HepG2 (cell line): ENCODE measurements around the gene LIPH. TPM values are rescaled to one million over a fixed set of nuclear protein-coding genes. Genes with fewer than 3 reads are reported as not detected.

Source experiments
- ATAC-seq: fragments of 200-7000 bp; cut with Tn5 transposase; 3 replicates; pipeline ENCODE4 v1.9.1; 2020; ENCODE audit warnings: mild to moderate bottlenecking, moderate library complexity
- BruUV-seq: library from RNA; stranded (reverse); fragments of 400-500 nt; replicated peaks from 2 replicates; lab custom pipeline; 2021; lab: Mats Ljungman, UMichigan
- CTCF ChIA-PET: fragments of 300-600 bp; formaldehyde crosslinking; extraction: SDS; loops from one replicate; lab custom pipeline; 2021; ENCODE audit warnings: low total read pairs, inconsistent platforms, low intra/inter-chr PET ratio; lab: Yijun Ruan, JAX
- POLR2A ChIA-PET: fragments of 350-600 bp; sonication (Branson Sonifier 250); formaldehyde crosslinking; loops from one replicate; lab custom pipeline; 2020; ENCODE audit warnings: antibody characterized with exemption, inconsistent platforms; lab: Yijun Ruan, JAX
- DNase-seq: peaks from one replicate; pipeline ENCODE4 v3.0.0-alpha.2; 2015; ENCODE audit warnings: low spot score
- FAIRE-seq: peaks from 3 replicates; lab custom pipeline; 2011; peaks lifted over from hg19 to GRCh38; lab: Jason Lieb, UNC
- H2AFZ ChIP-seq: one replicate; pipeline ENCODE4 v1.6.1; 2011; ENCODE audit warnings: low read length, inconsistent platforms
- H3K27ac ChIP-seq: fragments of 300-600 bp; 3 replicates; pipeline ENCODE4 v1.8.0; 2011; ENCODE audit warnings: mixed run types, mild to moderate bottlenecking, mixed read lengths, low read length, inconsistent platforms; ENCODE audit not compliant: insufficient read depth; ENCODE audit errors: extremely low read length
- H3K27me3 ChIP-seq, 2 experiments: fragments of 200-600 bp in 1 of 2; 2 replicates in 1 of 2; 3 replicates in 1 of 2; pipeline versions ENCODE4 v1.6.0 to v1.8.0; 2011; ENCODE audit warnings: low read length in 2 of 2, mild to moderate bottlenecking in 2 of 2, moderate library complexity in 2 of 2, inconsistent platforms in 1 of 2; ENCODE audit not compliant: insufficient read depth in 2 of 2, control insufficient read depth in 1 of 2
- H3K36me3 ChIP-seq, 2 experiments: fragments of 200-600 bp in 1 of 2; replicated peaks in 1 of 2; 2 replicates in 1 of 2; 3 replicates in 1 of 2; pipeline versions ENCODE4 v1.5.1 to v1.8.0; 2011; ENCODE audit warnings: low read length in 2 of 2, inconsistent platforms in 1 of 2; ENCODE audit not compliant: insufficient read depth in 2 of 2, control insufficient read depth in 1 of 2
- H3K4me1 ChIP-seq: 2 replicates; pipeline ENCODE4 v1.5.1; 2012; ENCODE audit warnings: low read length, inconsistent platforms; ENCODE audit not compliant: insufficient read depth
- H3K4me2 ChIP-seq: 2 replicates; pipeline ENCODE4 v1.6.0; 2011; ENCODE audit warnings: low read depth, low read length, inconsistent platforms
- H3K4me3 ChIP-seq, 3 experiments: fragments of 200-600 bp in 1 of 3; sonication (generic), shearing (Covaris generic) in 1 of 3; replicated peaks in 1 of 3; 2 replicates each; pipeline ENCODE4 v1.5.1; 2011 to 2016; ENCODE audit warnings: low read length in 3 of 3, inconsistent platforms in 2 of 3, low read depth in 2 of 3, mild to moderate bottlenecking in 2 of 3, control low read depth in 1 of 3, mixed read lengths in 1 of 3; ENCODE audit not compliant: insufficient read depth in 1 of 3
- H3K79me2 ChIP-seq: one replicate; pipeline ENCODE4 v1.6.1; 2011; ENCODE audit warnings: low read length, inconsistent platforms; ENCODE audit not compliant: insufficient read depth
- H3K9ac ChIP-seq: 2 replicates; pipeline ENCODE4 v1.6.0; 2011; ENCODE audit warnings: mild to moderate bottlenecking, low read depth, low read length, inconsistent platforms; ENCODE audit not compliant: insufficient read depth
- H3K9me3 ChIP-seq: 2 replicates; pipeline ENCODE4 v1.5.1; 2012; ENCODE audit warnings: mild to moderate bottlenecking, low read length
- H4K20me1 ChIP-seq: 2 replicates; pipeline ENCODE4 v1.6.0; 2011; ENCODE audit warnings: inconsistent platforms, mild to moderate bottlenecking, low read length, moderate library complexity; ENCODE audit not compliant: insufficient read depth
- AKAP8 ChIP-seq: sonication (generic); formaldehyde crosslinking; IDR thresholded peaks from 2 replicates; pipeline ENCODE4 v1.5.1; 2020; ENCODE audit warnings: mild to moderate bottlenecking, missing genetic modification reagents
- ATF5 ChIP-seq: sonication (generic); formaldehyde crosslinking; IDR thresholded peaks from 2 replicates; pipeline ENCODE4 v1.4.0; 2020; ENCODE audit warnings: mild to moderate bottlenecking, low read depth, missing genetic modification reagents
- MEIS2 ChIP-seq: sonication (generic); formaldehyde crosslinking; IDR thresholded peaks from 2 replicates; pipeline ENCODE4 v1.9.0; 2021; ENCODE audit warnings: mild to moderate bottlenecking, missing genetic modification reagents
- MZF1 ChIP-seq: sonication (generic); formaldehyde crosslinking; IDR thresholded peaks from 2 replicates; pipeline ENCODE4 v1.8.1; 2023; ENCODE audit warnings: mild to moderate bottlenecking, missing genetic modification reagents, borderline replicate concordance
- NR2F2 ChIP-seq: IDR thresholded peaks from 2 replicates; pipeline ENCODE4 v1.6.1; 2012; ENCODE audit warnings: low read depth, inconsistent platforms, borderline replicate concordance
- SKI ChIP-seq: fragments of 450-650 bp; IDR thresholded peaks from one replicate; pipeline ENCODE4 v1.6.1; 2018; ENCODE audit warnings: mild to moderate bottlenecking; ENCODE audit not compliant: partially characterized antibody
- ZNF501 ChIP-seq: sonication (generic); formaldehyde crosslinking; IDR thresholded peaks from 2 replicates; pipeline ENCODE4 v1.5.1; 2020; ENCODE audit warnings: mild to moderate bottlenecking, moderate library complexity, missing genetic modification reagents
- ZNF510 ChIP-seq: sonication (generic); formaldehyde crosslinking; IDR thresholded peaks from 2 replicates; pipeline ENCODE4 v1.4.0; 2020; ENCODE audit warnings: low read depth, mild to moderate bottlenecking, missing genetic modification reagents
- ZNF704 ChIP-seq: sonication (generic); formaldehyde crosslinking; IDR thresholded peaks from 2 replicates; pipeline ENCODE4 v1.8.1; 2023; ENCODE audit warnings: mild to moderate bottlenecking, inconsistent platforms, moderate library complexity, missing genetic modification reagents, borderline replicate concordance
- WGBS: methylation state at CpG from one replicate; pipeline ENCODE4 v1.1.6; 2017; ENCODE audit warnings: low lambda C conversion rate; 5-methylcytosine and 5-hydroxymethylcytosine counted together
- in situ Hi-C: cut with HindIII; loops from 2 replicates; pipeline ENCODE4 v1.10.0; 2017; ENCODE audit warnings: low pct_unique_long_range_greater_than_20kb; ENCODE audit not compliant: extremely low pct_ligation_motif_present
- intact Hi-C: fragments of 100-400 bp; cut with micrococcal nuclease; formaldehyde crosslinking; loops from one replicate; pipeline ENCODE4 v1.10.0; 2022; ENCODE audit not compliant: unreplicated experiment
- polyA plus RNA-seq, 8 experiments: library from polyadenylated mRNA; depleted of rRNA in 3 of 8; stranded (reverse) in 7 of 8; unstranded in 1 of 8; fragments of >200 nt; fragmentation: Illumina TruSeq in 4 of 8; extraction: Trizol in 4 of 8; gene quantifications; 2 replicates each; pipeline versions ENCODE4 v1.2.1 to v1.2.3, GENCODE V29; 2011 to 2016; ENCODE audit warnings: low read depth in 4 of 8, missing spikeins in 1 of 8, mixed read lengths in 1 of 8; ENCODE audit not compliant: insufficient read depth in 1 of 8
- total RNA-seq, 5 experiments: library from RNA; depleted of rRNA; stranded (reverse); fragments of >200 nt; fragmentation: Illumina TruSeq; extraction: Trizol; gene quantifications; 2 replicates each; pipeline ENCODE4 v1.2.3, GENCODE V29; 2016; ENCODE audit warnings: low read depth in 1 of 5

LIPH gene
- total and polyA plus RNA-seq, 2 of the 13 experiments (the other 11 are each of a cell fraction or from before 2014, with no cell fraction given) = 0.09 to 0.34 TPM

GRCh38 chr3:185586686-185587039, 34.3 kb upstream of the LIPH start:
- H3K27ac ChIP-seq = peak overlapping the region; percentile 81
- FAIRE-seq = no peak

More at GRCh38 chr3:185586686-185587039, 34.3 kb upstream of the LIPH start:
- Histone ChIP-seq H3K36me3 (0 out of 5 replicates have a peak, but pooled peaks cover 0 to 2% of the 10 kb centered on the region in 2 experiments), H3K9me3 (no peaks in the 10 kb centered on the region), H3K9ac (peak overlapping the region; percentile 84), H3K4me2 (peak overlapping the region; percentile 89), H3K79me2 (peaks cover 4% of the 10 kb centered on the region), H4K20me1 (no peaks in the 10 kb centered on the region)
- POLR2A ChIA-PET = interaction anchor here (0.8 to 1.9 kb wide), 8 partner anchors 9 to 277 kb away, joined by 3 to 16 read pairs (median 4); partner anchors contain the start of gene TMEM41A
- intact Hi-C loops = loop anchor here (5.0 kb wide), 1 partner anchor 89 kb away; the partner anchor contains the start of gene TMEM41A
- ATAC-seq = no peak
- no peak for TF ChIP-seq MEIS2 (CRISPR knock-in tag)
- 0 out of 2 replicates have a peak, but pooled peaks have one; percentile 1 for TF ChIP-seq NR2F2
- TF ChIP-seq AKAP8 = peak; percentile 30; the same call in 1 of the 2 replicates
- TF ChIP-seq MZF1 (CRISPR knock-in tag) = no peak
- TF ChIP-seq ATF5 (CRISPR knock-in tag) = 0 out of 2 replicates have a peak, but pooled peaks have one; percentile 42
- TF ChIP-seq ZNF501 (CRISPR knock-in tag) = 0 out of 2 replicates have a peak, but pooled peaks have one; percentile 11
- no peak for TF ChIP-seq SKI
- 0 out of 2 replicates have a peak, but pooled peaks have one; percentile 1 for TF ChIP-seq ZNF704 (CRISPR knock-in tag)
- TF ChIP-seq ZNF510 (CRISPR knock-in tag) = 0 out of 2 replicates have a peak, but pooled peaks have one; percentile 5
- TF ChIP-seq, all 625 proteins: peak for 6
- Histone ChIP-seq H3K4me3 (peak overlapping the region; percentile 84 to 93 (median 89)), H3K27me3 (no peaks in the 10 kb centered on the region; a peak in 1 of 5 replicates), H3K4me1 (peaks cover 33% of the 10 kb centered on the region), H2AFZ (peak overlapping the region; percentile 7)
- in situ Hi-C loops = no loop called here
- CTCF ChIA-PET = no interaction called here
- 0% methylated on average over 6 of the region's 7 CpGs for WGBS
- TSS peak; percentile 86 for BruUV-seq
- no peak for DNase-seq
